KMS-11 (cell line): ENCODE results near the gene CD300E.

Experiments
- H2AFZ ChIP-seq: fragments of 200-600 bp; sonication (generic); 2 replicates; pipeline ENCODE4 v1.6.1; 2016; ENCODE audit warnings: antibody characterized with exemption, mixed run types, low read depth
- H3K27ac ChIP-seq: fragments of 200-600 bp; sonication (generic); 2 replicates; pipeline ENCODE4 v1.6.1; 2016; ENCODE audit warnings: mild to moderate bottlenecking, mixed run types
- H3K27me3 ChIP-seq: fragments of 200-600 bp; sonication (generic); 2 replicates; pipeline ENCODE4 v1.6.1; 2017; ENCODE audit warnings: mild to moderate bottlenecking, low read depth, mixed run types, moderate library complexity; ENCODE audit not compliant: insufficient read depth
- H3K36me3 ChIP-seq: fragments of 200-600 bp; sonication (generic); 2 replicates; pipeline ENCODE4 v1.6.1; 2017; ENCODE audit warnings: mild to moderate bottlenecking, mixed run types; ENCODE audit not compliant: insufficient read depth
- H3K4me1 ChIP-seq: fragments of 200-600 bp; sonication (generic); 2 replicates; pipeline ENCODE4 v1.6.1; 2016; ENCODE audit warnings: mild to moderate bottlenecking, low read depth, mixed run types; ENCODE audit not compliant: poor library complexity, severe bottlenecking
- H3K4me2 ChIP-seq: fragments of 200-600 bp; sonication (generic); 2 replicates; pipeline ENCODE4 v1.7.0; 2016; ENCODE audit warnings: mild to moderate bottlenecking, mixed run types
- H3K4me3 ChIP-seq: fragments of 200-600 bp; sonication (generic); IDR thresholded peaks from 2 replicates; pipeline ENCODE4 v1.6.1; 2017; ENCODE audit warnings: low read depth, low read length, mixed read lengths; ENCODE audit not compliant: insufficient read depth
- H3K79me2 ChIP-seq: fragments of 200-600 bp; sonication (generic); 2 replicates; pipeline ENCODE4 v1.6.1; 2016; ENCODE audit warnings: low read depth, mixed run types; ENCODE audit not compliant: insufficient read depth
- H3K9ac ChIP-seq: fragments of 200-600 bp; sonication (generic); 2 replicates; pipeline ENCODE4 v1.6.1; 2016; ENCODE audit warnings: mild to moderate bottlenecking, mixed run types
- H4K20me1 ChIP-seq: fragments of 200-600 bp; sonication (generic); 2 replicates; pipeline ENCODE4 v1.6.1; 2016; ENCODE audit warnings: mild to moderate bottlenecking, mixed run types; ENCODE audit not compliant: insufficient read depth
- TF ChIP-seq, protein P1 (sequence below): fragments of 200-600 bp; sonication (generic); conservative IDR thresholded peaks from 2 replicates; pipeline ENCODE4 v1.6.1; 2017; ENCODE audit warnings: low read depth, mild to moderate bottlenecking, antibody characterized with exemption, low read length, moderate library complexity, mixed read lengths

CD300E gene

DNA sequence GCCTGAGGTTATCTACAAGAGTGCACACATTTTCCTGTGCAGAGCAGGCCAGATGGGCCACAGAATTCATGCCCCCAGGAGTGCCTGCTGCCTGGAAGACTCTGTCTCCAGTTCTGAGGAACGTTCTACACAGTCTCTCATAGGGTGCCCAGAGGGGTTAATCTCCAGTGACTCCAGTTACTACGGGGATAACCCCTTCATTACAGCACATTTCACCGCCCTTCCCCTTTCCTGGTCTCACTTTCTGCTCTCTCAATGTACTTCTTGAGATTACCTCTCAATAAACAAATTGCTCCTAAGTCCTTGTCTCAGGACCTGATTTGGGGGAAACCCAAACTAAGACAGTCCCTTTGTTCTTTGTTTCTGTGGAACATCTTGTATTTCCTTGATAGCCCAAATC lies 62.0 kb downstream of the CD300E start:
- Histone ChIP-seq H3K36me3 (no peaks in the 10 kb centered on the region), H3K4me3 (no peak overlapping the region), H3K27me3 (peaks cover 78% of the 10 kb centered on the region), H3K4me2 (no peak overlapping the region), H3K79me2 (no peaks in the 10 kb centered on the region), H3K4me1 (no peaks in the 10 kb centered on the region), H3K27ac (no peak overlapping the region), H2AFZ (no peak overlapping the region), H4K20me1 (no peaks in the 10 kb centered on the region), H3K9ac (no peak overlapping the region)
- TF ChIP-seq, protein P1, sequence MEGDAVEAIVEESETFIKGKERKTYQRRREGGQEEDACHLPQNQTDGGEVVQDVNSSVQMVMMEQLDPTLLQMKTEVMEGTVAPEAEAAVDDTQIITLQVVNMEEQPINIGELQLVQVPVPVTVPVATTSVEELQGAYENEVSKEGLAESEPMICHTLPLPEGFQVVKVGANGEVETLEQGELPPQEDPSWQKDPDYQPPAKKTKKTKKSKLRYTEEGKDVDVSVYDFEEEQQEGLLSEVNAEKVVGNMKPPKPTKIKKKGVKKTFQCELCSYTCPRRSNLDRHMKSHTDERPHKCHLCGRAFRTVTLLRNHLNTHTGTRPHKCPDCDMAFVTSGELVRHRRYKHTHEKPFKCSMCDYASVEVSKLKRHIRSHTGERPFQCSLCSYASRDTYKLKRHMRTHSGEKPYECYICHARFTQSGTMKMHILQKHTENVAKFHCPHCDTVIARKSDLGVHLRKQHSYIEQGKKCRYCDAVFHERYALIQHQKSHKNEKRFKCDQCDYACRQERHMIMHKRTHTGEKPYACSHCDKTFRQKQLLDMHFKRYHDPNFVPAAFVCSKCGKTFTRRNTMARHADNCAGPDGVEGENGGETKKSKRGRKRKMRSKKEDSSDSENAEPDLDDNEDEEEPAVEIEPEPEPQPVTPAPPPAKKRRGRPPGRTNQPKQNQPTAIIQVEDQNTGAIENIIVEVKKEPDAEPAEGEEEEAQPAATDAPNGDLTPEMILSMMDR: no peak
